ENCODE measurements around the gene GOPC. TPM values are rescaled to one million over a fixed set of nuclear protein-coding genes. Genes with fewer than 3 reads are reported as not detected.

GOPC gene
- total and polyA plus RNA-seq, 2 donors (not counting 1 experiment from before 2014, with no cell fraction given) = 8.9 to 26.7 TPM

GRCh38 chr6:117574198-117574597 is 28.1 kb downstream of the GOPC start:
- ChIA-PET POLR2A (no interaction called here), CTCF (interaction anchor here (1.0 kb wide), 1 partner anchor 16 kb away, joined by 3 read pairs; no protein-coding TSS in a partner anchor)
- Histone ChIP-seq H3K4me2 (replicated peaks; ENCODE audit: low read depth, low read length, poor library complexity, severe bottlenecking) (no peak overlapping the region), H3K4me1 (ENCODE audit: control insufficient read depth in 2 of 2, insufficient read depth in 2 of 2, low read length in 2 of 2) (no peaks in the 10 kb centered on the region), H3K27ac (ENCODE audit: low read length in 2 of 2) (no peak overlapping the region), H3K4me3 (ENCODE audit: control extremely low read depth in 1 of 5, extremely low read depth in 1 of 5, insufficient read depth in 1 of 5, low read depth in 2 of 5, low read length in 4 of 5) (no peak overlapping the region), H3K27me3 (replicated peaks in 1 of 4; ENCODE audit: control extremely low read depth in 1 of 4, control insufficient read depth in 3 of 4, insufficient read depth in 4 of 4, low read length in 3 of 4) (no peaks in the 10 kb centered on the region), H2AFZ (ENCODE audit: insufficient read depth, low read depth, low read length, poor library complexity, severe bottlenecking) (no peak overlapping the region), H3K9ac (ENCODE audit: low read length) (no peak overlapping the region), H4K20me1 (ENCODE audit: control insufficient read depth, insufficient read depth, low read length, poor library complexity, severe bottlenecking) (no peaks in the 10 kb centered on the region), H3K9me3 (ENCODE audit: control extremely low read depth in 1 of 3, control insufficient read depth in 2 of 3, insufficient read depth in 1 of 3, low read length in 2 of 3) (no peaks in the 10 kb centered on the region), H3K36me3 (replicated peaks in 1 of 2; ENCODE audit: control extremely low read depth in 1 of 2, control insufficient read depth in 1 of 2, extremely low read depth in 1 of 2, insufficient read depth in 2 of 2, low read length in 1 of 2) (peaks cover 3 to 56% of the 10 kb centered on the region in 2 experiments), H3K79me2 (ENCODE audit: control insufficient read depth, insufficient read depth, low read length) (no peaks in the 10 kb centered on the region)
- ATAC-seq (ENCODE audit: low read depth) = no peak
- DNase-seq = no peak
- H3K9me3 Mint-ChIP-seq (ENCODE audit: insufficient read depth) = no peaks in the 10 kb centered on the region
- WGBS (ENCODE audit: insufficient coverage) = no CpG with 5 or more reads among the region's 4 CpGs
- no peak overlapping the region for H3K4me3 Mint-ChIP-seq
- H3K27ac Mint-ChIP-seq = no peak overlapping the region
- intact Hi-C loops (cut with micrococcal nuclease) = no loop called here
- H3K27me3 Mint-ChIP-seq = no peaks in the 10 kb centered on the region
- H3K4me1 Mint-ChIP-seq = no peaks in the 10 kb centered on the region
- TF ChIP-seq CTCF (IDR thresholded peaks at IDR 0.05) = no peak
- no peak for TF ChIP-seq EZH2 (IDR thresholded peaks at IDR 0.05; ENCODE audit: borderline replicate concordance, insufficient read depth, low read depth, low read length, poor library complexity, severe bottlenecking)

GRCh38 chr6:117573006-117573680 is 29.2 kb downstream of the GOPC start:
- Histone ChIP-seq H3K27me3 (replicated peaks in 1 of 4; ENCODE audit: control extremely low read depth in 1 of 4, control insufficient read depth in 3 of 4, insufficient read depth in 4 of 4, low read length in 3 of 4) (no peaks in the 10 kb centered on the region), H3K4me2 (replicated peaks; ENCODE audit: low read depth, low read length, poor library complexity, severe bottlenecking) (no peak overlapping the region), H4K20me1 (ENCODE audit: control insufficient read depth, insufficient read depth, low read length, poor library complexity, severe bottlenecking) (no peaks in the 10 kb centered on the region), H3K79me2 (ENCODE audit: control insufficient read depth, insufficient read depth, low read length) (no peaks in the 10 kb centered on the region), H2AFZ (ENCODE audit: insufficient read depth, low read depth, low read length, poor library complexity, severe bottlenecking) (no peak overlapping the region), H3K36me3 (replicated peaks in 1 of 2; ENCODE audit: control extremely low read depth in 1 of 2, control insufficient read depth in 1 of 2, extremely low read depth in 1 of 2, insufficient read depth in 2 of 2, low read length in 1 of 2) (peaks cover 7 to 64% of the 10 kb centered on the region in 2 experiments), H3K4me1 (ENCODE audit: control insufficient read depth in 2 of 2, insufficient read depth in 2 of 2, low read length in 2 of 2) (no peaks in the 10 kb centered on the region), H3K9ac (ENCODE audit: low read length) (no peak overlapping the region), H3K27ac (ENCODE audit: low read length in 2 of 2) (no peak overlapping the region), H3K4me3 (ENCODE audit: control extremely low read depth in 1 of 5, extremely low read depth in 1 of 5, insufficient read depth in 1 of 5, low read depth in 2 of 5, low read length in 4 of 5) (no peak overlapping the region), H3K9me3 (ENCODE audit: control extremely low read depth in 1 of 3, control insufficient read depth in 2 of 3, insufficient read depth in 1 of 3, low read length in 2 of 3) (no peaks in the 10 kb centered on the region)
- H3K4me3 Mint-ChIP-seq = no peak overlapping the region
- intact Hi-C loops (cut with micrococcal nuclease) = no loop called here
- H3K27me3 Mint-ChIP-seq = no peaks in the 10 kb centered on the region
- no peak for DNase-seq
- WGBS (ENCODE audit: insufficient coverage) = 100% methylated on average over 2 of the region's 5 CpGs
- POLR2A ChIA-PET = no interaction called here
- CTCF ChIA-PET = interaction anchor here (1.0 kb wide), 1 partner anchor 15 kb away, joined by 3 read pairs; no protein-coding TSS in a partner anchor
- ATAC-seq (ENCODE audit: low read depth) = no peak
- no peak overlapping the region for H3K27ac Mint-ChIP-seq
- no peaks in the 10 kb centered on the region for H3K4me1 Mint-ChIP-seq
- TF ChIP-seq CTCF (IDR thresholded peaks at IDR 0.05) (no peak), EZH2 (IDR thresholded peaks at IDR 0.05; ENCODE audit: borderline replicate concordance, insufficient read depth, low read depth, low read length, poor library complexity, severe bottlenecking) (no peak)
- no peaks in the 10 kb centered on the region for H3K9me3 Mint-ChIP-seq (ENCODE audit: insufficient read depth)
